Measurements from ENCODE around the gene CCDC192.

The CCDC192 gene

GRCh38 chr5:127799293-127799905, 96.2 kb downstream of the CCDC192 start:
- Histone ChIP-seq H3K9ac (no peak overlapping the region), H3K4me1 (ENCODE audit: low read depth, poor library complexity, severe bottlenecking) (no peaks in the 10 kb centered on the region), H3K4me3 (IDR thresholded peaks at IDR 0.05; ENCODE audit: insufficient read depth, low read depth, low read length) (no peak overlapping the region), H3K27me3 (ENCODE audit: insufficient read depth, low read depth) (no peaks in the 10 kb centered on the region), H3K36me3 (ENCODE audit: insufficient read depth) (no peaks in the 10 kb centered on the region), H4K20me1 (ENCODE audit: insufficient read depth) (no peaks in the 10 kb centered on the region), H3K79me2 (ENCODE audit: insufficient read depth, low read depth) (no peaks in the 10 kb centered on the region), H3K27ac (no peak overlapping the region), H2AFZ (ENCODE audit: low read depth) (no peak overlapping the region), H3K4me2 (no peak overlapping the region)
- TF ChIP-seq CTCF (conservative IDR thresholded peaks at IDR 0.05; ENCODE audit: low read depth, low read length) = no peak

- no peak for TF ChIP-seq CTCF (conservative IDR thresholded peaks at IDR 0.05; ENCODE audit: low read depth, low read length)
- Histone ChIP-seq H2AFZ (ENCODE audit: low read depth) (no peak overlapping the region), H4K20me1 (ENCODE audit: insufficient read depth) (no peaks in the 10 kb centered on the region), H3K4me2 (no peak overlapping the region), H3K4me3 (IDR thresholded peaks at IDR 0.05; ENCODE audit: insufficient read depth, low read depth, low read length) (no peak overlapping the region), H3K4me1 (ENCODE audit: low read depth, poor library complexity, severe bottlenecking) (no peaks in the 10 kb centered on the region), H3K27me3 (ENCODE audit: insufficient read depth, low read depth) (no peaks in the 10 kb centered on the region), H3K9ac (no peak overlapping the region), H3K27ac (no peak overlapping the region), H3K36me3 (ENCODE audit: insufficient read depth) (no peaks in the 10 kb centered on the region), H3K79me2 (ENCODE audit: insufficient read depth, low read depth) (no peaks in the 10 kb centered on the region)
Observed at GRCh38 chr5:127801751-127802476, 98.7 kb downstream of the CCDC192 start.

GRCh38 chr5:127802477-127802865, 99.3 kb downstream of the CCDC192 start:
- Histone ChIP-seq H3K9ac (no peak overlapping the region), H2AFZ (ENCODE audit: low read depth) (no peak overlapping the region), H3K27me3 (ENCODE audit: insufficient read depth, low read depth) (no peaks in the 10 kb centered on the region), H4K20me1 (ENCODE audit: insufficient read depth) (no peaks in the 10 kb centered on the region), H3K4me3 (IDR thresholded peaks at IDR 0.05; ENCODE audit: insufficient read depth, low read depth, low read length) (no peak overlapping the region), H3K27ac (no peak overlapping the region), H3K36me3 (ENCODE audit: insufficient read depth) (no peaks in the 10 kb centered on the region), H3K79me2 (ENCODE audit: insufficient read depth, low read depth) (no peaks in the 10 kb centered on the region), H3K4me2 (no peak overlapping the region), H3K4me1 (ENCODE audit: low read depth, poor library complexity, severe bottlenecking) (no peaks in the 10 kb centered on the region)
- TF ChIP-seq CTCF (conservative IDR thresholded peaks at IDR 0.05; ENCODE audit: low read depth, low read length) = no peak

GRCh38 chr5:127804886-127805426, 101.8 kb downstream of the CCDC192 start:
- no peak overlapping the region for H3K4me2 ChIP-seq
- no peaks in the 10 kb centered on the region for H3K4me1 ChIP-seq (ENCODE audit: low read depth, poor library complexity, severe bottlenecking)
- no peaks in the 10 kb centered on the region for H4K20me1 ChIP-seq (ENCODE audit: insufficient read depth)
- H3K4me3 ChIP-seq (IDR thresholded peaks at IDR 0.05; ENCODE audit: insufficient read depth, low read depth, low read length) = no peak overlapping the region
- no peak overlapping the region for H2AFZ ChIP-seq (ENCODE audit: low read depth)
- no peak overlapping the region for H3K9ac ChIP-seq
- TF ChIP-seq CTCF (conservative IDR thresholded peaks at IDR 0.05; ENCODE audit: low read depth, low read length) = no peak
- no peaks in the 10 kb centered on the region for H3K36me3 ChIP-seq (ENCODE audit: insufficient read depth)
- no peak overlapping the region for H3K27ac ChIP-seq
- H3K27me3 ChIP-seq (ENCODE audit: insufficient read depth, low read depth) = no peaks in the 10 kb centered on the region
- H3K79me2 ChIP-seq (ENCODE audit: insufficient read depth, low read depth) = no peaks in the 10 kb centered on the region

Measured in KMS-11 (cell line).